Lower leg skin (tissue), 4 donors: ENCODE measurements around the gene CENPO. TPM values are rescaled to one million over a fixed set of nuclear protein-coding genes. Genes with fewer than 3 reads are reported as not detected.

Experiments used
- DNase-seq, 2 donors: peaks; one replicate each; pipeline ENCODE4 v3.0.0-alpha.2; 2019; ENCODE audit warnings: low spot score in 2 of 2
- H3K4me3 ChIP-seq: fragments of 200-600 bp; sonication (generic); 2 replicates; pipeline ENCODE4 v1.5.1; 2017; ENCODE audit warnings: mild to moderate bottlenecking, low read depth; ENCODE audit not compliant: poor library complexity, severe bottlenecking
- CTCF ChIP-seq, 3 donors: fragments of 450-650 bp; IDR thresholded peaks; one replicate each; pipeline ENCODE4 v1.5.1; 2016; ENCODE audit warnings: antibody characterized with exemption in 3 of 3, mild to moderate bottlenecking in 3 of 3, moderate library complexity in 2 of 3
- POLR2A ChIP-seq, 2 donors: fragments of 450-650 bp; IDR thresholded peaks; one replicate each; pipeline ENCODE4 v1.6.1; 2016 to 2017; ENCODE audit warnings: antibody characterized with exemption in 2 of 2, mild to moderate bottlenecking in 1 of 2, moderate library complexity in 1 of 2
- WGBS, 2 donors: methylation state at CpG; one replicate each; pipeline ENCODE4 v1.1.5; 2018; 5-methylcytosine and 5-hydroxymethylcytosine counted together
- intact Hi-C: fragments of 100-400 bp; cut with DNase I; formaldehyde crosslinking; loops from one replicate; pipeline ENCODE4 v1.15.0; 2023; ENCODE audit warnings: low total_unique reads
- total RNA-seq, 4 donors: library from RNA; depleted of rRNA; stranded (reverse); fragments of >200 nt; gene quantifications; one replicate each; pipeline ENCODE4 v1.1.0, GENCODE V29; 2016

CENPO gene
- total RNA-seq, 4 donors from 2014 or later = 2.0 to 5.3 (median 2.4) TPM

GRCh38 chr2:24836206-24836605 lies 43.0 kb downstream of the CENPO start:
- DNase-seq = no peak
- WGBS, 2 donors = 96% methylated on average over 8 of the region's 8 CpGs
- TF ChIP-seq POLR2A (IDR thresholded peaks at IDR 0.05) (no peak), CTCF (IDR thresholded peaks at IDR 0.05) (no peak)
- no peak overlapping the region for H3K4me3 ChIP-seq
- intact Hi-C loops = no loop called here

DNA sequence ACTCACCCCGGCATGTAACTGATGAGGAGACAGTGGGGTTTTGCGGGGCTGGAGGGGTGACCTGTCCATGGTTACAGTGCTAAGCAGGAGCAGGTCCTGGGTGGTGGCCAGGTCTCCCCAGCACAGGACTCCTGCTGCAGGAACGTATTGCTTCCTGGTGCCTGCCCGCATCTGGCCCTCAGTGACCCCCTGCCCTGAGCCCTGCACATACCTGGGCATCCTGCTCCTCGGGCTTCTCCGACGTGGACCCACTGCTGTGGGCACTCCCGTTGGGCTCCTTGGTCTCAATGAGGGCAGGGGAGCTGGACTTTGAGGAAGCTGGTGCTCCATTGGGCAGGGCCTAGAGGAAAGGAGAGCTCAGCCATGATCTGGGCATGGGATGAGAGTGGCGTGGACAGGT lies 43.5 kb downstream of the CENPO start:
- WGBS, 2 donors = 93 to 94% methylated on average over 9 of the region's 9 CpGs
- no peak overlapping the region for H3K4me3 ChIP-seq
- TF ChIP-seq POLR2A (IDR thresholded peaks at IDR 0.05) = no peak
- TF ChIP-seq CTCF (IDR thresholded peaks at IDR 0.05) = no peak
- DNase-seq = no peak
- intact Hi-C loops = no loop called here

GRCh38 chr2:24837996-24838513 lies 44.8 kb downstream of the CENPO start:
- no peak for DNase-seq
- intact Hi-C loops = no loop called here
- no peak for TF ChIP-seq CTCF (IDR thresholded peaks at IDR 0.05)
- no peak for TF ChIP-seq POLR2A (IDR thresholded peaks at IDR 0.05)
- H3K4me3 ChIP-seq = no peak overlapping the region
- WGBS, 2 donors = 96 to 99% methylated on average over 5 of the region's 5 CpGs

DNA sequence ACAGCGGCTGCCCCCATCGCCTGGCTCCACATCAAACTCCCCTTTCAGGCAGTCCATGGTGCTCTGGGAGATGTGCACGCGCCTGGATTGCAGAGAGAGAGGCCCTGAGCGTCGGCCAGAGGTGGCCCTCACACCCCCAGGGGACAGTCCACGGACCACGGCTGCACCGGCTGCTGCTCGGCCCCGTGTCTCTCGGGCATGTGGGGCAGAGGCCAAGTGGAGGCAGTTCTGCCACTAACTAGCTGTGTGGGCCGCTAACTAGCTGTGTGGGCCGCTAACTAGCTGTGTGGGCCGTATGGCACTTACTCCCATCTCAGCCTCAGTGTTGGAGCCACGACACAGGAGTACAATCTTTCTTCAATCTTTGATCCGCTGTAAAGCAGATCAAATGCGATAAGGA lies 45.3 kb downstream of the CENPO start:
- TF ChIP-seq CTCF (IDR thresholded peaks at IDR 0.05) (no peak), POLR2A (IDR thresholded peaks at IDR 0.05) (no peak)
- 91 to 92% methylated on average over 17 to 18 of the region's 18 CpGs for WGBS, 2 donors
- intact Hi-C loops = no loop called here
- no peak overlapping the region for H3K4me3 ChIP-seq
- DNase-seq = no peak

- no peak for TF ChIP-seq CTCF (IDR thresholded peaks at IDR 0.05)
- TF ChIP-seq POLR2A (IDR thresholded peaks at IDR 0.05) = no peak
- intact Hi-C loops = no loop called here
- DNase-seq = no peak
- no peak overlapping the region for H3K4me3 ChIP-seq
- 95% methylated on average over 13 to 15 of the region's 15 CpGs for WGBS, 2 donors
Observed at GRCh38 chr2:24839729-24840128, 46.5 kb downstream of the CENPO start.

GRCh38 chr2:24840164-24840869 lies 47.1 kb downstream of the CENPO start:
- WGBS, 2 donors = 80 to 88% methylated on average over 17 of the region's 17 CpGs
- no peak overlapping the region for H3K4me3 ChIP-seq
- TF ChIP-seq CTCF (IDR thresholded peaks at IDR 0.05) (no peak), POLR2A (IDR thresholded peaks at IDR 0.05) (no peak)
- no peak for DNase-seq
- intact Hi-C loops = no loop called here
